DMS114 treated with DMSO at 0.1 percent for 48 hours (cell line): ENCODE measurements around the gene KCNQ5.

ENCODE experiments used
- DNase-seq: peaks from one replicate; lab custom pipeline; 2025; ENCODE audit not compliant: unreplicated experiment; lab: John Stamatoyannopoulos, UW

The KCNQ5 gene

GRCh38 chr6:72639920-72640614, 18.2 kb downstream of the KCNQ5 start:
- no peak for DNase-seq

DNA sequence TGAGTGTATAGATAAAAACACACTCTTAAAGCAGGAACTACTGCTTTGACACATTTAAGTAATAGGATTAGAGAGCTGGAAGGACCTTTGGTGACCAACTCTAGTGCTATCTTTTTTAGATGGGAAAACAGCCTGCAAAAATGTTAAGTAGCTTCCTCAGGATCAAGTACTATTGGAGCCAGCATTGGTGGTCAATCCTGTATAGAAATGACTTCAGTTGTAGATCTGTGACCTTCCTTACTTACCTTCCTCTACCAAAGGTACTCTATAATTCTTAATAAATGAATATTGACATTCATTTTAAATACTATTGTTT, 18.7 kb downstream of the KCNQ5 start:
- no peak for DNase-seq

- DNase-seq: no peak
Observed at GRCh38 chr6:72642435-72642834, 20.6 kb downstream of the KCNQ5 start.

DNA sequence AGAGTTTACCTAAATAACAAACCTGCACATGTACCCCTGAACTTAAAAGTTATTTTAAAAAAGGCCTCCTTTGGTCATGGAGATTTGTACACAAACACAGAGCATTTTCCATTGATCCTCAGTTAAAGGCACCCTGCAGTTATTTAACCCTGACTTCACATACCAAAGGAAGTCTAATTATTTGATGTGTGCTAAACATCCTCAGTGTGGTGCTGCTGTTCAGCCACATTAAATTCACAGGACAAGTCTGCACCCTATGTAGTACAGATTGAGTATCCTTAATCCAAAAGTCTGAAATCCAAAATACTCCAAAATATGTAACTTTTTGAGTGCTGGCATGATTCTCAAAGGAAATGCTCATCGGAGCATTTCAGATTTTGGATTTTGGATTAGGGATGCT, 21.4 kb downstream of the KCNQ5 start:
- no peak for DNase-seq

- no peak for DNase-seq
Observed at GRCh38 chr6:72646604-72647485, 25.0 kb downstream of the KCNQ5 start.

DNA sequence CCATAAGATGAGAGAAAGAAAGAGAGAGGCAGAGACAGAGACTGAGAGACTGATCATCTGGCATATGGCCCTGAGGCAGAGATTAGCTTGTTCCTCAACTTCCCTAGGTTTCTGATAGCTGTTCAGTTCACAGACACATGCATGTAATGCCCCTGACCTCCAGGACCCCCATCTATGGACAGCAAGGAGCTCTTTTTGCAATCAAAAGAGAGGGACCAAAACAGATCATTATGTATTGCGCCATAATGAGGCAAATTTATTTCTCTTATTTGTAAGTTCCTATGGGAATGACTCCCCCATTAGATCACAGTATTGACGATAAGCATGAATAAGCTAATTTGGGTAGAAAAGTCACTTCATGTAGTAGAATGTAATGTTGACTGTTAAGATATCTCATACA, 25.6 kb downstream of the KCNQ5 start:
- no peak for DNase-seq

- DNase-seq: no peak
Observed at GRCh38 chr6:72649032-72649984, 27.4 kb downstream of the KCNQ5 start.

DNA sequence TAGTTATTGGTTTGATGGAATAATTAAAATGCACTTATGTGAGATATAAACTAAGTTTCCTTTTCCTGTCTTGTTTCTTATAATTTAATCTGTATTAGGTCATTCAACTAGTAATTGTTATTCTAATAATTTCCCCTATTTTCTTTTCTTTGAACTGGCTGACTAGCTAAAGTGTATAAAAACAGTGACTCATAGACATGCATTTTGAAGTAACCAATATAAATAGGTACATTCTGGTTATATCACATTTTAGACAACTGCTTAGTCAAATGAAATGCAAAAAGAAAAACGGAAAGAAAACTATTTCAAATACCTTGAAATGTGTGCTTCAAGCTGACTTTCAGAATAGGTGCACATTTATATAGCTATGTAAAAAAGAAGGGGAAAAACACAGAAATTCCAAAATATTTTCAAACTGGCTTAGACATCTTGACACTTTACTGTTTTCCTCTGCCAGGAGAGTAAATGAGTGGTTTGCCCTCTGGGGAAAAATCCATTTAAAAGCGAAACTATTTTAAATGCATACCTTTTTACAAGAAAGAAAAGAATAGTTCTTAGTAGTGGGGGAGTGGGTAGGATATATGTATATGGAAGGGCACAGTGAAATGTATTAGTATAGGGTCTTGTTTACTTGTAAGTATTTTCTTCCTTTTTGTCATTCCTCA, 28.3 kb downstream of the KCNQ5 start:
- no peak for DNase-seq

DNA sequence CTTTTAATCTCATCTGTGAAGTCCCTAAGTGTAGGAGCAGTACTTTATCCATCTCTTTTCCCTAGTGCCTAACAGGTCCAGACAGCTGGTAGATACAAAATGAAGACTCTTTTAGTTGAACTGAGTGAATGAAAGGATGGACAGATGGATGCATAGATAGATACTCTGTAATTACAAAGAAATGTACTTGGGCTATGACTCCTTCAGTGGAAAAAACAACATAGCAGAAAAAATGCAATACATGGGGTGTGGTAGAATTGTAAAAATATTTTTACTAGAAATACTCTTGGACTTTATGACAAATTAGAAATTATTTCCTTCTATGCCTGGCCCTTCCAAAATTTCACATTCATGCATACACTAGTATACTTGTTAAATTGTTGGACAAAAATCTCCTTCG, 29.3 kb downstream of the KCNQ5 start:
- no peak for DNase-seq

GRCh38 chr6:72651967-72652956, 30.4 kb downstream of the KCNQ5 start:
- DNase-seq: no peak

DNA sequence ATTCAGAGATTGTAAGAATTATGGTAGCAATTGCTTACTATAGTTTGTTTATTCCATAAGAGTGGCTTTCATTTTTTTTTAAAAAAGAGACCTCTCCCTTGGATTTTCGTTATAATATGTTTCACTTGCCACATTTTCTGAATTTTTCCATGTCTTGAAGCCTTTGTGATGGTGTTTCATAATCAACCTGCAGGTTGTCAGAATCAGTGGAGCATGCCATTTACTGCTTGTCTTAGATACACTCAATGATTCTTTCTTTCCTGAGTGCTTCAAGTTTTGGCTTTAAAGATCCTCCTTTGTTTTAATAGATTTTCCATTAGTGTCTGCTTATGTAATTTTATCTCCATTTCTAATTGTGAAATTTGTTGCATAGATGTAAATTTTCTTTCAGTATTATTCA, 31.2 kb downstream of the KCNQ5 start:
- no peak for DNase-seq

DNA sequence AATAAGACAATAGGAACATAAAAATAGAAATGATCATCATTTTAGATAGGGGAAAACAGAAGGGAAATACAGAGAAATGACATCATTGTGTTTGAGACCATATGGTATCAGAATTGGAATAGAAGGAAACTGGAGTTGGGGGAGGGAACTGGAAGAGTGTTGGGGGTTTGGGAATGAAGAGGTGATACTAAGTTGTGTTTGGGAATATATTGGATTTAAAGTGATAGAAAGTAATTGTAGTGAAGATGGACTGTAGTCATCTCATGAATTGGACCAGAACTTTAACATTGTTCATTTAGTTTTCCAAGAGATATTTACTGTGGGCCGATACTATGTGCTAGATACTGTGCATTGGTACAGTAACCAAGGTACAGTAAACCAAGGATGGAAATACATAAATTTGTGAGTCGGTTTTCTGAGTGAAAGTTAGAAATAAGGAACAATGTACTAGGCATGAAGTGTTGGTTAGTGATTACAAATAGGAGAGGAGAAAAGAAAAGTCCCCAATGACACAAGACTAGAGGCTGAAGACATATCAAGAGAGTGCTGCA, 32.3 kb downstream of the KCNQ5 start:
- no peak for DNase-seq

- no peak for DNase-seq
Observed at GRCh38 chr6:72657407-72658197, 35.7 kb downstream of the KCNQ5 start.

DNA sequence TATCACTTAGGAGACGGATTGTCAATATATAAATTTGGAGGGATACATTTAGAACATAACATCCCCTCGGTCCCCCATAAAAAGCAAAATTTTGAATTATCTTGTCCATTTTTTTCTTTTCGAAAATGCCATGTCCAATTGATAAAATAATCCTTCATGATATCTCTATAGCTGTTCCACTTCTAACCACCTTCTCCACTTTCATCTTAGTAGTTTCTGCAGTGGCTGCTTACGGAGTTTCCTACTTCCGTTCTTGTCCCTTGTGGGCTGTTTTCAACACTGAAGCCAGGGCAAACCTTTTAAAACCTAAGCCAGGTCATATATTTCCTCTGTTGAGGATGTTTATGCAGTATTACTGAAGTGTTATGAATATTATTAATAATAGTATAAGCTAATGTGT, 37.9 kb downstream of the KCNQ5 start:
- no peak for DNase-seq

DNA sequence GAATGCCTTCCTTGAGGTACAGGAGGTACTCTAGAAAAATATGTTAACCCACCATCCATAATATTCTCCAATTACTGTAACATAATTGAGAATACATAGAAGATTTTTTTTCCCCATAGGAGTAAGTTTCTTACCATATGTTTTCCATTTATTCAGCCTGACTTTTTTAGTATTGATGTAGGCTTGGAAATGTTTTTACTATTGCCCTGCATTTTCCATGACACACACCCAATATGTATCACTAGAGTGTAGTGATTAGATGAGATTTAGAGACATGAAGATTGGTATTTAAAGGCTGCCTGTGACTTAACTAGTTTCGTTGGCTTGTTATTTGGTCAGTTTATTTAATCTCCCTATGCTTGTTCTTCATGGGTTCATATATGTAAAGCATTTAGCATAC, 39.5 kb downstream of the KCNQ5 start:
- no peak for DNase-seq

DNA sequence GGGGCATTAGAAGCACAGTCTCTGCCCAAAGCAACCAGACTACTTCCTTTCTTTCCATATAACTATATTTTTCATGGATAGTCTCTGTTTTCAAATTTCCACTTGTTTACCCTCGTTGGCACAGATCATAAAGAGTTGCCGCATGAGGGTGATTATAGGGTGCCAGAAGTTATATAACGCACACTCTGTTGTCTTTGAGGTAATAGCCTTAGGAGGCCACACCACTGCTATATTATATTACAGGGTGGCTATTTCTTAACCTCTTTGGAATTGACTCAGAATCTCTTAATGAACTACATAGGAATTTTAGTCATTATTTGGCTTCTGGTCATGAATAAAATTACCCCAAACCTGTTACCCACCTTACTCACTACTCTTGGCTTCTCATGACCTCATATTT, 43.7 kb downstream of the KCNQ5 start:
- no peak for DNase-seq

DNA sequence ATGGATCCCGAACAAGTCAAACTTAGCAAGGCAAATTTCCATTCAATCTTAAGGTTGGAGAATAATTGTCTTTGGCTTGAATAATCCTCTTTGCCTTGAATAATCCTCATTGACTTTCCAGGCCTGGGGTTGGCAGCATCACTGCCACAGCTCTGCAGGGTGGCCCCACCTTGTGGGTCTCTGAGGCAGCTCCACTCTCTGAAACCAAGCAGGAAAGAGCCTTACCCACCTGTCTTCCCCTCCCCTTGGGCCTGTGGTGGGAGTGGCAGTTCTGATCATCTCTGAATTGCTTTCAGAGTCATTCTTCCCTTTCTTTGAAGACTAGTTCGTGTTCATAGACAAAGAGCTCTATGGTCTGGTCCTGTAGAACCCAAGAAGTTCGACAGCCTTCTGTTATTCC, 47.5 kb downstream of the KCNQ5 start:
- no peak for DNase-seq

DNA sequence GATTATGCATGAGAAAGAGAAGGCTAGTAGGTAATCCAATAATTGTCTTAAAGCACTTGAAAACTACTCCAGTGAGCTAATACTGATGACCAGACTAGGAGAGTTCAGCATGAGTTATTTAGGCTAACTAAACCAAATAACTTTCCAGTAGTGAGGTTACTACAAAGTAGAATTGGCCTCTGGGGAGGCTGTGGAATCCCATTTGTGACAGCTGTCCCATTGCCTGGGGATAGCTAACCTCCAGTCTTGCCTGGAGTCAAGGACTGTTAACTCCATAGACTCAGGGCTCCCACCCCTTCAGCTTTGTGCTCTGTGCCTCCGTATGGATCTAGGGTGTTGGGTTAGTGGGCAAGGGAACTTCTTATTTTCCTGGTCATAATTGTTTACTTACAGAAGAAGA, 51.0 kb downstream of the KCNQ5 start:
- DNase-seq: no peak

DNA sequence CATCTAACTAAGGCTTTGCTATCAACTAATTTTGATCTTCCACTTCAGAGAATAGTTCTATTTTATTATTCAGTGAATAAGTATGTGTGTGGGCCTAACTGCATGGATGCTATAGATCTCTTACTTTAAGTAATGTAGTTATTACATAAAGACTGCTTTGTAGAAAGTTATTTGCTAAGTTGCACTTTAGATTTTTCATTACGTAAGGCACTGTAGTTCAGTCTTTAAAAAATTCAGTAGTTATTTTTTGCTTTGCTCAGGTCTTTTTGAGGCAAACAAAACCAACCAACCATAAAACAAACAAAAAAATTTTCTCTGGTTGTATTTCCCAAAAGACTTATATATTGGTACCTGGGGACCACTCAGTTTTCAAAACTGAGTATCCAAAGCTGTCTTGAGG, 53.0 kb downstream of the KCNQ5 start:
- no peak for DNase-seq
